ENCODE data around the gene TAGLN2.

TAGLN2 gene

DNA sequence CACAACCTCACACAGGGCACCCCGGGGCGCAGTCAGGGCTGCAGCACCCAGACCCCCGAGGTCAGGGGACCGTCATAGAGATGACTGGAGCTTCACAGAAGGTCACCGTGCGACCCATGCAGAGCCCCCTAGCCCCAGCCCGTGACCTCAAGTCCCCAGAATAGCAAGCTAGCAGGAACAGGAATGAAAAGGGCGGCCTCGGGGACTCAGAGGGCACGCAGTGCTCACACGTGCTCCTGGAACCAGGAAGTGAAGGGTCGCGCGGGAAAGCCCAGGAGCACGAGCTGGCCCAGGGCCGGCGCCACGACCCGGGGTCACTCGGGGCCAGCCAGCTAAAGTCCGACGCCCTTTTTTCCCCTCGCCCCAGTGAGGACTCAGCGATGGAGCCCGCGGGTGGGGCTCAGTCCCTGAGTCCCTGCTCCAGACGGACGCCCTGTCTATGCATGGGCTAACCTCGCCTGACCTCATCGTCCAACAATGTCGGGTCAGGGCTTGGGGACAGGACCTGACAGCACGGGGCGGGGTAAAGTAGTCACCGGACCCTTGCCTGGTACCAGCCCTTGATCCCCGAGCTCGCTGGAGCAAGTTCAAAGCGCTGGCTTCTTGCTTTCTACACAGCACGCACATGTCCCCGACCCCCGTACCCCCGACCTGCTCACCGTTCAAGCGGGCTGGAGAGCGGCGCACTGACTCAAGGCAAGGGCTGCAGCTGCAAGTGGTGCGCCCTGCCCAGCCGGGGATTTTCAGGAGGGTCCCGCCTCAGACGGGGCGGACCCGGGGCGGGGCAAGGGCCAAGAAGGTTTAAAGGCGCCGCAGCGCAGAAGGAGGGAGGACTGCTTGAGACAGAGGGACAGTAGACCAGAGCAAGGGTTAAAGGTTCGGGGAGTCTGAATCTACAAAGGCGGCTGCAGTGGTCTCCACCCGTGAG, at the start of gene TAGLN2:
TSS of gene TAGLN2 (minus strand) at position 717 of the 928 bp plus-strand sequence. CDS start 4,998 bp downstream, outside the sequence.
- DNase-seq = no peak

DNA sequence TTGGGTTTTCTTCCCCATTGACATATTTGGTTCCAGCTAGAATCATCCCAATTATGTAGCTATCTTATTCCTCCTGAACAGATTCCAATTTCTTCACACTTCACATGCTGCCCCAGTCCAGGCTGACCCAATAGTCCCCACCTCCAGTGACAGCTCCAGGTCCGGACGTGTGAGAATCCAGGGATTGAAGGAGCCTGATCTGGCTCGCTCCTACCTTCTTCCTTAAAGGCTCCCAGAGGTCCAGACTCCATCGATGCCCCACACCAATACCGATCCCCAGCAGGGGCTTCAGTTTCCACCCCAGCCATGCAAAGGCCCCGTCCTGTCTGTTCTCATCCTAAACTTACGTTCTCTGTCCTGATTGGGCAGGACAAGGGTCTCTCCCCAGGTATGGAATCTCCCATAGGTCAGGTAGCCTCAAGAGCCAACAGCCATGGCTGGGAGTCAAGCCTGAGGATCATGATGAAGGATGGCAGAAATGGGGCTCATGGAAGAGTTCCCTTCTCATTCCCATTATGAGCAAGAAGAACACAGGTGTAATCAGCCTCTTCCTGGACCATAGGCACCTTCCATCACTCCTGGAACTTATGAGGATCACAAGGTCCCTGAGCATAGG, 49.2 kb upstream of the TAGLN2 start:
- DNase-seq = no peak

DNA sequence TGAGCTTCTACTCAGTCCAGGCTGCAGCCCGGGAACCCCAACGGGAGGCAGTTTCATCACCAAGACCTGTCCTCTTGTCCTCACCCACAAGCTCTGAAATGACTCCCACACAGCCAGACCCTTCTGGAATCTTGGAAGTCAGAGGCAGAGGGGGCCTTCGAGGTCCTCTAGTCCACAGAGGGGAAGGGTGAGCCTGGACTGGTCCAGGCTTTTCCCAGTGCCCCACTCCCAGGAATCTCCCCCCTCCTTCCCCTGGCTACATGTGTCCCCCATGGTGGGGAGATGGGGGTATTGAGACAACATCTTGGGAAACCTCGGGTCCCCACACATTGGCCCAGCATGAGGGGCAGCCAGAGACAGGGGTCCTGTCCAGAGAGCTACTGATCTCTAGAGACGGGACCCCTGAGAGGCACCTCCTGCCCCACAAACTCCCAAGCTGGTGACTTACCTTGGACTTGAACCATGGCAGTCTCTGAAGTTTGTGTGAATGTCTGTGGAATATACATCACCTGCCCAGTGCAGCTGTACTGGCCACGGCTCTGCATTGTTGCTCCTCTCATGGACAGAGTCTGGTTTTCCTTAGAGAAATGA, 48.1 kb upstream of the TAGLN2 start:
- DNase-seq = no peak

DNA sequence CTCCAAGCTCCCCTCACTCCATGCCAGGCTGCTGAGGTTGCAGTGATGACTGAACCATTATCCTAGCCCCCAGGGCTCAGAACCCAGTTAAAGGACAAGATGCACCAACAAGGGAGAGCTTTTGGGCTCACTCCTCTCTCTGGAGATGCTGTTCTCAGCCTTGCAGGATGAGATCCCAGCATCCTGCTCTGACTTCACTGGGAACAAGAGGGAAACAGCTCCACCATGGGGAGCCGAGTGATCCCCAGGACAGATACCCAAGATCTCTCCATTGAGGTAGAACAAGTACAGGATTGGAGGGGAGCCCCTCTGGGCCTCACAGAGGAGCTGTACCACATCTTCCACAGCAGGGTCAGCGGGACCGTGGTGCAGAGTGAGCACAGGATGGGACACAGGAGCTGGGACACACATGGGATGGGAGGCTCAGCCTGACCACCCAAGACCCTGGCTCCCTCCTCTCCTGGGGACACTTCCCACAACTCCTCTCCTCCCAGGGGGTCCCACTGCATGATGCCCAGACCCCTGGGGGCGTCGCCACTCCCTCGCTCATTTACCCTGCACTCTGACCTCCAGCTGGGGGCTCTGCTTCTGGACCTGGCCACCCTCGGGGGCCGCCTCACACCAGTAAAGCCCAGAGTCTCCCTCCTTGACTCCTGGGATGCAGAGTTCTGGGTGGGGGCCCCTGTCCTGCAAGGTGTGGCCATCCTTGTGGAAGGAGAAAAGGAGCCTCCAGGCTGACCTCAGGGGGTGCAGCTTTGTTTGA, 47.3 kb upstream of the TAGLN2 start:
- no peak for DNase-seq

DNA sequence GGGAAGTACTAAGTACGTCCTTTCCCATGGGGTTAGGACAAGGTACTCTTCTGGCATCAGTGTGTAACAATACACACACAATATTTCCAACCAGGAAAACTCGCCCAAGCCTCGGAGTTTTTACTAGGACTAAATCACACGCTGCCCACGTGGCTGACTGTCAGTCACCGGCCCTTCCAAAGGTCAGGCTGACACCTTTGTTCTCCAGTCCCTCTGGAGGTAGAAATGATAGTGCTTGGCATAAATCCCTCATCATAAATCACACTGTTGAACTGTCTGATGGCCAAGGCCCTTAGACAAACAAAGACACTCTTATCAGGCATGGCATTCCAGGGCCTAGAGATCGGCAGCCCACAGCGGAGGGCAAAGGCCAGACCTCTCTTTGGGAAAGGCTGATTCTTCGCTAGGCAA, 45.6 kb upstream of the TAGLN2 start:
- DNase-seq = no peak

DNA sequence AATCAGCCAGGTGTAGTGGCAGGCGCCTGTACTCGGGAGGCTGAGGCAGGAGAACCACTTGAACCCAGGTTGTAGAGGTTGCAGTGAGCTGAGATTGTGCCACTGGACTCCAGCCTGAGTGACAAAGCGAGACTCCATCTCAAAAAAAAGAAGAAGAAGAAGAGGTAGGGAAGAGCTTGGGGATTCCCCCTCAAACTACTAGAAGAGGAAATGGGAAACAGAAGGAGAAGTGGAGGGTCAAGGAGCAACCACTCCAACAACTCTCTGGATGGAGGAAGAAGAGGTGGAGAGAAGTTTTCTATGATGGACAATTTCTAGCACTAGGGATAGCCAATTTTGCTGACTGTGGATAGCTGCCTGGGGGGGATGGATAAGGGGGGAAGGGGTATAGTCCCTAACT, 43.6 kb upstream of the TAGLN2 start:
- DNase-seq = no peak

DNA sequence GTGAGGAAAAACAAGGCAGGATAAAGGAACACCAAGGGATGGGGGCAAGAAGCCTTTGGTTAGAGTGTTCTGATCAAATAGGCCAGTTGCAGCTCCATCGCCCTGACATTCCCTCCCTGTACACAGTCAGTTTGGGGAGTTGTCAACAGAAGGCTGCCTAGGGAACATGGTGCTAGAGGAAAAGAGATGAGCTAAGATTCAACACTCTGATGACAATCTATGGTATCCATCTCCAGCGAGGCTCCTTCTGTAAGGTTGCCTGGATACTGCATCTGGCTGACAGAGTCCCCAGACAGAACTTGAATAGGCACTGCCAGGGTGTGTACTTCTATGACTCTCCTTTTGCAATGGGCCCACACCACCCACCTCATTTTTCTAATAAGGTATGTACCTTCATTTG, 40.0 kb upstream of the TAGLN2 start:
- no peak for DNase-seq

DNA sequence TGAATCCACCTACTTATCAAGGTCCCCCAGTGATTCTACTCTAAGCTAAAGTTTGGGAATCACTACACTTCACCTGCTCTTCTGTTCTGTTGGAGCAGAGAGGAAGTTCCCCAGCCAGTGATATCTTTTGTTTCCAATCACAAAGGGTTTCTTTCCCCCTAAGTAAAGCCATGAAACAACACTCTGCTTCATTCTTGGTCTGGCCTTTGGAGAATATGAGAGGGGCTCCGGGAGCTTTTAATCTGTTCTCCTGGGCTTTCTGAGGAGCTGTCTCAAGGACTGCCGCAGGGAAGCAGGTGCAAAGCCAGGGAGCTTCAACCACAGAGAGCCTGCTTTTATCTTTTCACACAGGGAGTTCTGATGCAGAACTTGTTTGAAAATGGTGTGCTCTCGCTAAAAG, 38.8 kb upstream of the TAGLN2 start:
- DNase-seq = no peak

DNA sequence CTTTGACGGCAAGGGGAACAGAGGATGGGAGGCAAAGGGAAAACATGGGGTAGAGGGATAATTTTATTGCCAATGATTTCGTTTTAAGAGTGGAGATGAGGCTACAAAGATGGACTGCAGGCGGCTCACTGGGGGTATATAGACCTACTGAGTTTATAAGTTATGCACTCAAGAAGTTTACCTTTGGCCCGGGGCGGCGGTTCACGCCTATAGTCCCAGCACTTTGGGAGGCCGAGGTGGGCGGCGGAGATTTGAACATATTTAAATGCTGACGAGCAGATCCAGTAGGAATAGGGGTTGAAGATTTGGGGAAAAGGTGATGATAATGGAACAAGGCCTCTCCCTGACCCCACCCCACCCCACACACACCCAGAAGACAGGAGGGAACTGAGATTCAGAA, 36.9 kb upstream of the TAGLN2 start:
- no peak for DNase-seq

DNA sequence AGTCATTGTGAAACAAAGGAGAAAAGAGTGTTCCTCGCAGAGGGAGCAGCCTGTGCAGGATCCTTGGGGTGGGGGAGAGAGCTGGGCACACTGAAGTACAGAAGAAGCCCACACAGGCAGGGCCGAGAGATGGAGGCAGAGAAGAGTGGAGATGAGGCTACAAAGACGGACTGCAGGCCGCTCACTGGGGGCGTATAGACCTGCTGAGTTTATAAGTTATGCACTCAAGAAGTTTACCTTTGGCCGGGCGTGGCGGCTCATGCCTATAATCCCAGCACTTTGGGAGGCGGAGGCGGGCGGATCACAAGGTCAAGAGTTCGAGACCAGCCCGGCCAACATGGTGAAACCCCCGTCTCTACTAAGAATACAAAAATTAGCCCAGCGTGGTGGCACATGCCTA, 36.3 kb upstream of the TAGLN2 start:
- no peak for DNase-seq

DNA sequence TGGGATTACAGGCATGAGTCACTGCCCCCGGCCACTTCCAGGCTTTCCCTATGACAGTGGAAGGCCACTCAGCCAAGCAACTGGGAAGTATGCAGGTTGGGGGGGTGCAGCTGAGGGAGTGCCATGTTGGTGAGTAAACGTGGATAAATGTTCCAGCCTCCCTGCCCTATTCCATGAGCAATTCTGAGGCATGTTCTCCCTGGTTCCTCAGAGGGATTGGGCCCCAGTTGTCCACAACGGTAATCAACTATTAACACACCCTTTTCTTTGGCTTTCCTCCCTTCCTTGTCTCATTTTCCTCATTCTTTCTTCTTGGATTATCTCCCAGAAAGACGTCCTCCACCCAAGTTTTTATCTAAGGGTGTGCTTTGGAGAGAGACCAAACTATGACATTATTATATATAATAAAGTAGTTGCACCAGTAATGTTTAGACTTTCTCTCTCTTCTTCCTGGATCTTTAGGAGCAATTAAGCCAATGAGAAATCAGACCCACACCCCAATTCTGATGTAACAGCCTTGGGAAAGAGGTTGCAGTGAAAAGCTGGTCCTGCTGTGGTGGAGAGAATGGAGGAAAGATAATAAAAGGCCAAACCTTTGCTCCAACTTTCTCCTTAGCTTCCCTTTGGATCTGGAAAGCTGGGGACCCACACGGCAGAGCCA, 35.5 kb upstream of the TAGLN2 start:
- no peak for DNase-seq

DNA sequence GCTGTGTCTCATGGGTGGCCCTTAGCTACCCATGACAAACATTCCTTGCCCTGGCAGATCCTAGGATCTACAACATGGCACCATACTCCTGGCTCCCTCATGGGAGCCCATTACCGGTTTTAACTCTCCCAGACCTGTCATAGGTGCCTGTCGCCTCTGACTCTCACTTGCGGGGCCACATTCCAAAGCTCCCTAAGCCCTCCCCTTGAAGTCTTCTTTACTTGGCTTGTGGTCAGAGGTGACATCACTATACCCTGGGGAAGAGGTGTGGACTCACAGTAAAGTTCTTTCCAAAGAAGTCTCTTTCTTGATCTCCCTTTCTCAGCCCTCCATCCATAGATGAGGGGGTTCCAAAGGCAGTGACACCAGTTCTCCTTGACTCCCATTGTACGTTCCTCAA, 34.1 kb upstream of the TAGLN2 start:
- no peak for DNase-seq

DNA sequence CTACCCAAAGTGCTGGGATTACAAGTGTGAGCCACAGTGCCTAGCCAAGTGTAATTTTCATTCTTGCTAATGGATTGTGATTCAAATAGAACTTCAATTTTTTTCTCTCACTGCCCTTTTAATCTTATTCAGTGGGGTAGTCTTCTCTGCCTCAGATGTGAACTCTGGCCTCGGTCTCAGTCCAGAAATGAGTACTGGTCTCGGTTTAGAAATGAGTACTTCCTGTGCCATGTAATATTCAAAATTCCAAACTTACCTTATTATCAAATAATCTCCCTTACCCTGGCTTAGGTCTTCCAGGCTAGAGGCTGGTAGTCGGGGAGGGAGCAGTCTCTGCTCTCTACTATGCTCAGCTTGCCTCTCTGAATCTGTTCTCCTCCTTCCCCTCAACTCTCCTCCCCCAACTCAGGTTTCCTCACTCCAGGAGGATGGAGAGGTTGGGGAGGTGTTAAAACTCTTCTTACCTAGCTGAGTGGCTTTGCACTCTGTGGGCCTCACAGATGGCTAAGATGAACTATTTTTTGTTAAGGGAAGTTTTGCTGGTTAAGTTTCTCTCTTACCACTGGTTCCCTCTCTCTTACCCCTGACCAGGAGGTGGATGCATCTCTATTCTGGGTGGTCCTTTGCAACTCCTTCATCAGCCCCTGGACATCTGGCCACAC, 33.5 kb upstream of the TAGLN2 start:
- DNase-seq = no peak

DNA sequence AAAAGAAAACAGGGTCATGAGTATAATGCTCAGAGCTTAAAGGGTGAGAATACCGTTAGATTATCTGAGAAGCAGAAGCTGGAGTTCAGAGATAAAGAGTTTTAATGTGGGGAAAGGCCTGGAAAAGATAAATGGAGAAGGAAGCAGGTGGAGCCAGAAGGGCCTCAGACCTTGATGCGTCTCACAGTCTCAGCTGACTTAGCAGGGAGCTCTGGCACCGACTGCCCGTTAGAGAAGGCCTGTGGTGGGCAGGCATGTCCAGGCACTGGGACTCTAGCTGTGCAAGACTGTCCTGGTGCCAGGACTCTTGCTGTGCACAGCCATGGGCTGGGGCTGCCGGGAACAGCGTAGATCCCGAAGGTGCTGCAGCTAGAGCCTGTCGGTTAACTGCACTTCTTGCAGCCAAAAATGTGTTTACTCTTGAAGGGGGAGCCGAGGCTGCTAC, 32.5 kb upstream of the TAGLN2 start:
- no peak for DNase-seq

DNA sequence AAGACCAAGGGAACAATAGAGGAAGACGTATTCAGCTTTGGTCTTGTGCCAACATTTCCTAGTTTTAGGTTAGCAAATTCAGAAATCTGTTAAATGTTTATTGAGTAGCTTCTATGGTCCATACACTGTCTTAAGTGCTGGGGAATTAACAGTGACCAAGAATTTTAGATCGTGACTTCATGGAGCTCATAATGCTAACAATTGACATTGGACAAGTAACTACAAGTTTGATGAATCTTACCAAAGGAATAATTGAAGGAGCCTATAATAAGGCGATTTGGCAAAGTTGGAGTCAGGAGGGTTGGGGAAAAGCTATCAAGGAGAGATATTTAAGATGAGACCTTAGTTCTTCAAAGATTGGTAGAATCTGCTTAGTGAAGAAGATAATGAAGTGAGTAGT, 30.1 kb upstream of the TAGLN2 start:
- no peak for DNase-seq

DNA sequence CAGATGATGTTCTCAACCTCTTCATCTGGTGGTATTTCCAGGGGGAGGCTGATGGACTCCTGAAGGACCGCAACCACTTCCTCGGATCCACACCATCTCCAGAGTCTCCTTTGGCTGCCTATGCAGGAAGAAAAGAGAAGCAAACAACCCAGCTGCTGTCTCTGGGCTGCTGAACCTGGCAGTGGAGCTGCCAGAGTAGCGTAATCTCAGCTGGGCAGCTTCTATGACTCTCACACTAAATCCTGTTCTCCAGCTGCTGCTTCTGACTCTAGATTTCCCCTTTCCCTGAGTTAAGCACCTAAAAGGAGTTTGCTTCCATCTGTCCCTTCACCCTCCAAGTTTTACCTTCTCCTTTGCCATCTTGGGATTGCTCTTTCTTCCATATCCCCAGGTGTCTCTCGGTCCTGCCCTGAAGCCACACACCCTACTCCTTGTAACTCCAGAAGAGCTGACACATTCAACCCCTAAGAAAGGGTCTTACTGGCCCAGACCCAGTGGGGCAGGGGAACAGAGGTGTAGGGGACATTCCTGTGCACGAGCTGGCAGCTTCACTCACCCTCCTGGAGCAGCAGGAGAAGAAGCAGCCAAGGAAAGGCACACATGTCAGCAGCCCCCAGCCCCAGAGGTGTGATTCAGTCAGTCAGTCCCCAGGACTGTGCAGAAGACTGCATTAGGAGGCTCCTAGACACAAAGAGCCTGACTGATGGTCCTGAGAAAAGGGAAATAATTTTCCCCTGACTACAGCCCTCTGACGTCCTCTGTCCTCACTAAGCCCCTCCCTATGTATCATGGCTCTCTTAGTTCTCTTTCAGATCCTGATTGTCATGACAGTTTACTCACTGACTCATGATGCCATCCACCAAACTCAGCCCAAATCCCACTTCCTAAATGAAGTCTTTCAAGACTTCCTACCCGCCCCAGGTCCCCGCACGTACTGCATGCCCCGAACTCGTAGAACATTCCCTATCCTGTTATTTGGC, 28.5 kb upstream of the TAGLN2 start, which contains the start of gene SLAMF9:
TSS of gene SLAMF9 (minus strand) at position 702 of the 980 bp plus-strand sequence. CDS start at position 602, 100 bp downstream.
- DNase-seq = no peak

DNA sequence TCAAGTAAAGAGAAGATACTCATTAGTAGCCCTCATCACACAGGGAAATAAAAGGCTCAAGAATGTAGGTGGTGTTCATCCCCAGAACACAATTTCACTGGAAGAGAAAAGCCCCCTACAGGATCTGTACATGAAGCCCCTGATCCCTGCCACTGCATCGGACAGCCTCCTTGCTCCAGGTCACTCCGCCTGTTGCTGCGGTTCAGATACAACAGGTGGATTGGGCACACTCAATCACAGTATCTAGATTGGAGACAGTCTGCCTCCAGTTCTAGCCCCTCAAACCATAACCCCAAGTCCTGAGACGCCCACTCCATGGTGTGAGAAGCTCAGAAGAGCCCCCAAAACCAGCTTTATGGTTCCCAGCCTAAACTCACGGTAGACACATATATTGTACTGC, 27.6 kb upstream of the TAGLN2 start:
- DNase-seq = no peak

DNA sequence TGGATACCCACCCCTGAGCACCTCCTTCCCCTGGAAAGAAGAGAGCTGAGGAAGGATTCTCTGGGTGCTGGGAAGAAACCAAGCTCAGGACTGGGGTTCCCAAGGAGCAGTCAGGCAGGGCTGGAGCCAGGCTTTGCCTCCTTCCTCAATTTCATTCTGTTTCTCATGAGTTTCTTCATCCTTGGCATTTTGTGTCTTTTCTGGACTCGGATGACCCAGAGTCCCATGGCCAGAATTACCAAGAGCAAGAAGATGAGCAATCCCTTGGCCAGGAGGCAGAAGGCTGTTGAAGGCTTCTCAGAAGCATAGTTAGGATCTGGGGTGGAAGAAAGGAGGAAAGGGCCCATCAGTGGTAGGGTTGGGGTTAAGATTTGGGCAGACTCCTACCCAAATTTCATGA, 26.2 kb upstream of the TAGLN2 start:
- DNase-seq = no peak

DNA sequence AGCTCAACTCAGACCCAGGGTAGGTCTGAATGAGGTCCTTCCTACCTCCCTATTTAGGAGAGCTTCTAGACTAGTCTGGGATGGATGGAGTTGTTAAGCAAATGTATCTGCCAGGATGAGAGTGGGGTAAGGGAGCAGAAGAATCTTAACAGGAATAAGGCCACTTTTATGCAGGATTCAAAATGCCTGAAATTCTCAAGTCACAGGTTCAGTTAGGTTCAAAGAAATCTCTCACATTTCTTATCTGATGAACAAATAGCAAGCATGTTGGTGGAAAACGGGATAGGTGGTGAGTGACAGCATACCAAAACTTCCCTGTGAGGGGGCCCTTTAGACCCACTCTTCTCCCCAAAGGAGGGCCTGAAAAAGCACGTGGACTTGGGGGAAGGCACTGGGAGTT, 25.7 kb upstream of the TAGLN2 start:
- DNase-seq = no peak

DNA sequence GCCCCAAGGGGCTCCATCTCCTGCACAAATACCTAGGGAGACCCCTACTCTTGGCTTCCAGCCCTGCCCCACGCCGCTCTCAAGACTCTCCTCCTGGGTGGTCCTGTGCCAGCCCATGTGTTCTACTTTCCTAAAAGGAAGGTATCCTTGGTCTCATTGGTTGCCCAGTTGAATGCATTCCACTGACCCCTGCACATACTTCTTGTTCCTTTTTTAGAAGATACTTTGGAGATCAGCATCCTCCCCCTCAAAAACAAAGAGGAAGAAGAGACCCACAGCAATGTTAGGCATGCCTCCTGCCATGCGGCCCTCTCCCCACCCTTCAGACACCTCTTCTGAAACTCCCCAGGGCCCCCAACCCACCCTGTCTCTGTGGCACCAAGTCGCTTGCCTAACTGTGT, 24.7 kb upstream of the TAGLN2 start:
- DNase-seq = no peak

DNA sequence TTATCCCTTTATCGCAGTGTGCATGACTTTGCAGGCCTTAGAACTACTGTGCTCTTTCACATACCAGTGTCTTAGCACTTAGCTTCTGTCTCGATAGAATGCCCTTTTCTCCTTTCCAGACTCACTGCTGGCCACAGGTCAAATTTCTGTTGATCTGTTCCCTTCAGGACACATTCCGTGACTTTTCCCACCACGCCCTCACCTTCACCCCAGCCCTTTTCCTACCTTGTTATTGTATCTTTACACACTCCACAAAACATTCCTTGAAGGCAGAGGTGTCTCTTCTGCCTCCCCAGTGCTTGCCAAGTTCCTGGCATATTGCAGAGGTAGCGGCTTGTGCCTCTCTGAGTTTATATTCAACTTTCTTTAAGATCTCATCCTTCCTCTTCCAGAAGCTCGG, 23.8 kb upstream of the TAGLN2 start:
- no peak for DNase-seq

Data from NCI-H1417 treated with DMSO at 0.1 percent for 48 hours (cell line).